Mesenchymal stem cell (in vitro differentiated cells and primary cell): ENCODE results near the gene CETN2.

Experiments used
- DNase-seq: peaks from one replicate; pipeline ENCODE4 v3.0.0-alpha.2; 2013
- H2AFZ ChIP-seq: one replicate; pipeline ENCODE4 v1.6.1; 2013; ENCODE audit warnings: low read depth, mild to moderate bottlenecking, control low read depth, inconsistent platforms, low read length, moderate library complexity
- H2AK5ac ChIP-seq: 2 replicates; pipeline ENCODE4 v1.6.1; 2013; ENCODE audit warnings: low read length, moderate library complexity, mild to moderate bottlenecking, inconsistent platforms; ENCODE audit not compliant: severe bottlenecking
- H2BK120ac ChIP-seq: one replicate; pipeline ENCODE4 v1.6.1; 2013; ENCODE audit warnings: low read depth, mild to moderate bottlenecking, inconsistent platforms, low read length, moderate library complexity
- H2BK12ac ChIP-seq, 2 experiments: one replicate each; pipeline ENCODE4 v1.6.1; 2013; ENCODE audit warnings: inconsistent platforms in 2 of 2, low read length in 2 of 2, mild to moderate bottlenecking in 2 of 2, moderate library complexity in 2 of 2, control low read depth in 1 of 2
- H2BK15ac ChIP-seq: one replicate; pipeline ENCODE4 v1.6.1; 2013; ENCODE audit warnings: mild to moderate bottlenecking, low read depth, inconsistent platforms; ENCODE audit not compliant: poor library complexity, severe bottlenecking
- H2BK5ac ChIP-seq: 2 replicates; pipeline ENCODE4 v1.6.1; 2013; ENCODE audit warnings: low read depth, mild to moderate bottlenecking, low read length, control low read depth, inconsistent platforms; ENCODE audit not compliant: poor library complexity, severe bottlenecking
- H3K14ac ChIP-seq, 2 experiments: one replicate each; pipeline ENCODE4 v1.6.1; 2013; ENCODE audit warnings: inconsistent platforms in 2 of 2, low read length in 2 of 2, control low read depth in 1 of 2, mild to moderate bottlenecking in 1 of 2, moderate library complexity in 1 of 2
- H3K18ac ChIP-seq, 2 experiments: one replicate each; pipeline ENCODE4 v1.6.1; 2013; ENCODE audit warnings: inconsistent platforms in 2 of 2, low read length in 2 of 2, control low read depth in 1 of 2, low read depth in 1 of 2, mild to moderate bottlenecking in 1 of 2
- H3K23ac ChIP-seq, 2 experiments: one replicate each; pipeline ENCODE4 v1.6.1; 2013; ENCODE audit warnings: inconsistent platforms in 2 of 2, low read length in 2 of 2, mild to moderate bottlenecking in 2 of 2, moderate library complexity in 2 of 2, control low read depth in 1 of 2
- H3K27ac ChIP-seq: 2 replicates; pipeline ENCODE4 v1.5.1; 2013; ENCODE audit warnings: mild to moderate bottlenecking, moderate library complexity, low read length, control low read depth, inconsistent platforms; ENCODE audit not compliant: poor library complexity, severe bottlenecking
- H3K27me3 ChIP-seq, 2 experiments: 2 replicates each; pipeline versions ENCODE4 v1.6.1 to v1.7.0; 2013; ENCODE audit warnings: low read length in 2 of 2, mild to moderate bottlenecking in 2 of 2, moderate library complexity in 2 of 2, control low read depth in 1 of 2, inconsistent platforms in 1 of 2; ENCODE audit not compliant: control insufficient read depth in 1 of 2, insufficient read depth in 1 of 2
- H3K36me3 ChIP-seq, 2 experiments: 2 replicates each; pipeline versions ENCODE4 v1.6.1 to v1.7.0; 2013; ENCODE audit warnings: low read length in 2 of 2, control low read depth in 1 of 2, inconsistent platforms in 1 of 2, low read depth in 1 of 2, mild to moderate bottlenecking in 1 of 2; ENCODE audit not compliant: insufficient read depth in 2 of 2, control insufficient read depth in 1 of 2
- H3K4ac ChIP-seq, 2 experiments: one replicate each; pipeline ENCODE4 v1.6.1; 2013; ENCODE audit warnings: inconsistent platforms in 2 of 2, low read length in 2 of 2, mild to moderate bottlenecking in 2 of 2, moderate library complexity in 2 of 2, control low read depth in 1 of 2, low read depth in 1 of 2
- H3K4me1 ChIP-seq: 2 replicates; pipeline ENCODE4 v1.6.1; 2013; ENCODE audit warnings: low read depth, low read length, control low read depth; ENCODE audit not compliant: control insufficient read depth, insufficient read depth
- H3K4me2 ChIP-seq: 2 replicates; pipeline ENCODE4 v1.6.1; 2013; ENCODE audit warnings: low read length, mild to moderate bottlenecking, inconsistent platforms; ENCODE audit not compliant: poor library complexity, severe bottlenecking
- H3K4me3 ChIP-seq, 2 experiments: 2 replicates each; pipeline versions ENCODE4 v1.5.1 to v1.7.0; 2013; ENCODE audit warnings: low read length in 2 of 2, mild to moderate bottlenecking in 2 of 2, control low read depth in 1 of 2, low read depth in 1 of 2; ENCODE audit not compliant: insufficient read depth in 1 of 2
- H3K79me1 ChIP-seq: replicated peaks from 2 replicates; pipeline ENCODE4 v1.6.1; 2013; ENCODE audit warnings: mild to moderate bottlenecking, control low read depth, low read length, inconsistent platforms; ENCODE audit not compliant: poor library complexity, severe bottlenecking
- H3K9ac ChIP-seq: 2 replicates; pipeline ENCODE4 v1.7.0; 2013; ENCODE audit warnings: mild to moderate bottlenecking, low read length, moderate library complexity
- H3K9me3 ChIP-seq: 2 replicates; pipeline ENCODE4 v1.7.0; 2013; ENCODE audit warnings: mild to moderate bottlenecking, low read length; ENCODE audit not compliant: control insufficient read depth
- H4K8ac ChIP-seq: one replicate; pipeline ENCODE4 v1.6.1; 2013; ENCODE audit warnings: inconsistent platforms, mild to moderate bottlenecking, low read length, moderate library complexity
- H4K91ac ChIP-seq: one replicate; pipeline ENCODE4 v1.6.1; 2013; ENCODE audit warnings: mild to moderate bottlenecking, low read length, inconsistent platforms
- WGBS: methylation state at CpG from one replicate; pipeline ENCODE4 v1.1.7; 2013; ENCODE audit warnings: mixed read lengths; 5-methylcytosine and 5-hydroxymethylcytosine counted together

CETN2 gene

GRCh38 chrX:152866386-152866785 is 35.8 kb upstream of the CETN2 start:
- Histone ChIP-seq H4K91ac (no peak overlapping the region), H2BK12ac (no peak overlapping the region), H2BK5ac (no peak overlapping the region), H3K36me3 (peaks cover 67 to 75% of the 10 kb centered on the region in 2 experiments), H2BK120ac (no peak overlapping the region), H3K4me3 (no peak overlapping the region), H4K8ac (no peak overlapping the region), H3K4ac (no peak overlapping the region), H3K79me1 (no peaks in the 10 kb centered on the region), H3K18ac (no peak overlapping the region), H3K27ac (no peak overlapping the region), H3K27me3 (peaks cover 0 to 10% of the 10 kb centered on the region in 2 experiments), H3K23ac (no peak overlapping the region), H3K14ac (no peak overlapping the region), H3K4me1 (no peaks in the 10 kb centered on the region), H3K9ac (no peak overlapping the region), H3K9me3 (peaks cover 15% of the 10 kb centered on the region), H2AFZ (no peak overlapping the region), H3K4me2 (no peak overlapping the region), H2AK5ac (no peak overlapping the region), H2BK15ac (no peak overlapping the region)
- 96% methylated on average over 3 of the region's 5 CpGs for WGBS
- DNase-seq: no peak

GRCh38 chrX:152865232-152865920 is 34.8 kb upstream of the CETN2 start:
- H3K14ac ChIP-seq: no peak overlapping the region
- no peak overlapping the region for H2BK5ac ChIP-seq
- no peak for DNase-seq
- H3K9me3 ChIP-seq: peaks cover 15% of the 10 kb centered on the region
- 97% methylated on average over 17 of the region's 17 CpGs for WGBS
- no peaks in the 10 kb centered on the region for H3K4me1 ChIP-seq
- no peak overlapping the region for H3K23ac ChIP-seq
- no peak overlapping the region for H3K4ac ChIP-seq
- H3K4me3 ChIP-seq: no peak overlapping the region
- no peak overlapping the region for H3K9ac ChIP-seq
- no peak overlapping the region for H3K18ac ChIP-seq
- H2AFZ ChIP-seq: no peak overlapping the region
- no peak overlapping the region for H2BK15ac ChIP-seq
- no peak overlapping the region for H4K91ac ChIP-seq
- peaks cover 0 to 7% of the 10 kb centered on the region in 2 experiments for H3K27me3 ChIP-seq
- no peak overlapping the region for H4K8ac ChIP-seq
- no peak overlapping the region for H3K27ac ChIP-seq
- H2AK5ac ChIP-seq: no peak overlapping the region
- no peaks in the 10 kb centered on the region for H3K79me1 ChIP-seq
- H2BK120ac ChIP-seq: no peak overlapping the region
- no peak overlapping the region for H3K4me2 ChIP-seq
- H2BK12ac ChIP-seq: no peak overlapping the region
- peaks cover 67 to 74% of the 10 kb centered on the region in 2 experiments for H3K36me3 ChIP-seq

DNA sequence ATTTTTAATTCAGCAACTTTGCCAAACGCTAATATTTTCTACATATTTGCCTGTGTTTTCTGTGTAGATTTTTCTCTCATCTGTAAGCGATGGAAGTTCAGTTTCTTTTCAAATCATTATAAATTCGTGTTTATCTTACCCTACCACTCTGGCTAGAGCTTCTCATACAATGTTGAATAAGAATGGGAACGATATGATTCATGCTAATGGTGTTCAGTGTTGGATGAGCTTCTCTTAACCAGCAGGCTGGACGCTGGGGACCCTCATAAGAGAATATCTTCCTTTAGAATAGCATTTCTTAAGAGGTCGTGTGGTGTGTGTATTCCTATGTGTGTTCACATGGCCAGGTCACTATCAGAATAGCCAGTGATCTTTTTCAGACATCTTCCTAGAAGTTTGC is 31.3 kb upstream of the CETN2 start:
- Histone ChIP-seq H3K9ac (no peak overlapping the region), H3K4me2 (no peak overlapping the region), H3K27ac (no peak overlapping the region), H3K14ac (no peak overlapping the region), H4K8ac (no peak overlapping the region), H3K36me3 (peaks cover 50 to 68% of the 10 kb centered on the region in 2 experiments), H3K4ac (no peak overlapping the region), H3K18ac (no peak overlapping the region), H2BK12ac (no peak overlapping the region), H3K4me3 (no peak overlapping the region), H3K23ac (no peak overlapping the region), H2BK120ac (no peak overlapping the region), H3K79me1 (no peaks in the 10 kb centered on the region), H2BK5ac (no peak overlapping the region), H3K4me1 (no peaks in the 10 kb centered on the region), H2AK5ac (no peak overlapping the region), H4K91ac (no peak overlapping the region), H2AFZ (no peak overlapping the region), H3K9me3 (peaks cover 7% of the 10 kb centered on the region), H2BK15ac (no peak overlapping the region), H3K27me3 (peaks cover 0 to 11% of the 10 kb centered on the region in 2 experiments)
- no peak for DNase-seq
- 100% methylated on average over 1 of the region's 6 CpGs for WGBS

- no peak overlapping the region for H3K9ac ChIP-seq
- WGBS: 42% methylated on average over 1 of the region's 3 CpGs
Measured at GRCh38 chrX:152861116-152861515, 30.6 kb upstream of the CETN2 start.

More at GRCh38 chrX:152861116-152861515, 30.6 kb upstream of the CETN2 start:
- Histone ChIP-seq H3K4me3 (no peak overlapping the region), H4K91ac (no peak overlapping the region), H3K4ac (no peak overlapping the region), H3K4me2 (no peak overlapping the region), H2AFZ (no peak overlapping the region), H3K14ac (no peak overlapping the region), H3K9me3 (peaks cover 7% of the 10 kb centered on the region), H4K8ac (no peak overlapping the region), H3K79me1 (peaks cover 1% of the 10 kb centered on the region), H2BK5ac (no peak overlapping the region), H3K36me3 (peaks cover 43 to 61% of the 10 kb centered on the region in 2 experiments), H2BK15ac (no peak overlapping the region), H2AK5ac (no peak overlapping the region), H2BK120ac (no peak overlapping the region), H3K18ac (no peak overlapping the region), H3K27ac (no peak overlapping the region), H3K27me3 (peaks cover 0 to 11% of the 10 kb centered on the region in 2 experiments), H3K23ac (no peak overlapping the region), H3K4me1 (no peaks in the 10 kb centered on the region), H2BK12ac (no peak overlapping the region)
- peak; percentile 18 for DNase-seq
